Pons (tissue), 1 donor: Measurements from ENCODE around the gene MARCHF10.

Experiments used
- DNase-seq: peaks from one replicate; pipeline ENCODE4 v3.0.0-alpha.2; 2016; ENCODE audit warnings: low spot score

MARCHF10 gene

GRCh38 chr17:62822080-62822904, 14.2 kb upstream of the MARCHF10 start:
- no peak for DNase-seq

GRCh38 chr17:62821189-62822079, 13.3 kb upstream of the MARCHF10 start:
- no peak for DNase-seq

- peak; percentile 23 for DNase-seq
Observed at GRCh38 chr17:62819511-62820221, 11.6 kb upstream of the MARCHF10 start.

GRCh38 chr17:62818526-62818925, 10.4 kb upstream of the MARCHF10 start:
- no peak for DNase-seq

- DNase-seq: no peak
Observed at GRCh38 chr17:62816282-62816839, 8.2 kb upstream of the MARCHF10 start.

GRCh38 chr17:62809656-62810055, 1.5 kb upstream of the MARCHF10 start:
- DNase-seq: no peak

GRCh38 chr17:62808576-62808970, 459 bp upstream of the MARCHF10 start:
- DNase-seq: no peak

GRCh38 chr17:62805234-62805633, 2.9 kb downstream of the MARCHF10 start:
- no peak for DNase-seq

- DNase-seq: no peak
Observed at GRCh38 chr17:62804822-62805221, 3.3 kb downstream of the MARCHF10 start.

GRCh38 chr17:62804025-62804424, 4.1 kb downstream of the MARCHF10 start:
- no peak for DNase-seq

- DNase-seq: no peak
Observed at GRCh38 chr17:62802561-62803205, 5.4 kb downstream of the MARCHF10 start.

- no peak for DNase-seq
Observed at GRCh38 chr17:62801553-62802114, 6.5 kb downstream of the MARCHF10 start.

- DNase-seq: no peak
Observed at GRCh38 chr17:62800585-62800984, 7.5 kb downstream of the MARCHF10 start.

- DNase-seq: no peak
Observed at GRCh38 chr17:62797959-62798358, 10.2 kb downstream of the MARCHF10 start.

- DNase-seq: no peak
Observed at GRCh38 chr17:62796291-62796690, 11.8 kb downstream of the MARCHF10 start.

- DNase-seq: peak; percentile 28
Observed at GRCh38 chr17:62794666-62794971, 13.5 kb downstream of the MARCHF10 start.

GRCh38 chr17:62793919-62794665, 14.0 kb downstream of the MARCHF10 start:
- no peak for DNase-seq

- DNase-seq: no peak
Observed at GRCh38 chr17:62792447-62792800, 15.7 kb downstream of the MARCHF10 start.

- DNase-seq: no peak
Observed at GRCh38 chr17:62791767-62792446, 16.2 kb downstream of the MARCHF10 start.

- no peak for DNase-seq
Observed at GRCh38 chr17:62791235-62791734, 16.8 kb downstream of the MARCHF10 start.
